ENCODE data around the gene MNX1. TPM values are rescaled to one million over a fixed set of nuclear protein-coding genes. Genes with fewer than 3 reads are reported as not detected.

Gene MNX1
- total and polyA plus RNA-seq, 4 donors, result 0.08 TPM; not detected in 3

DNA sequence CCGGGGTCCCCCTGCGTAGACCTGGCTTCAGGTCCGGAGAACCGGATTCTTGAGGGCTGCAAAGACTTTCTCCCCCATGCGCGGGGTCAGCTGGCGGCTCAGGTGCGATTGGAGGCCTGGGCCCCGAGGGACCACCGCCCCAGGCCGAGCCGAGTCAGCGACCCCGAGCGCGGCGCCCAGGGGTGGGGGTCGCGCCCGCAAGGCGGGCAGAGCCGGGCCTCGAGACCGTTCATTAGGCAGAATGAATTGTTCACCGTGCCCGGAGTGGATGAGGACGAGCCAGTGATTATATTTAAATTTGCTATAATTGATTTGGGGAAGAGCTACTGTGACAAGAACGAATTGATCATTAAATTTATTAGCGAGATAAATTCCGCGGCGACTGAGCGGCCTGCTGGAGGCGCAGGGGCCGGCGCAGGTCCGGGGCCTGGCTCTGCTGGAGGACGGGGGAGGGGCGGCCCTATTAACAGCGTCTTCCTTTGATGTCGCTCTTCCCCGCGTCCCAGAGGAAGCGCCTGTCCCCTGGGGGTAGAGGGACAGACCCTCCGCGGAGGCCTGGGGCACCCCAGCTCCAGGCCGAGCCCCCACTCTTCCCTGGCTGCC is 7.5 kb downstream of the MNX1 start:
- Histone ChIP-seq H3K4me3 (ENCODE audit: low read depth in 1 of 3, low read length in 3 of 3) (no peak overlapping the region), H3K36me3 (ENCODE audit: control insufficient read depth in 4 of 4, insufficient read depth in 3 of 4, low read depth in 1 of 4, low read length in 3 of 4) (no peaks in the 10 kb centered on the region), H3K4me1 (ENCODE audit: control insufficient read depth in 4 of 4, insufficient read depth in 4 of 4, low read length in 3 of 4) (peaks cover 9 to 32% (median 20%) of the 10 kb centered on the region in 4 donors), H3K9me3 (ENCODE audit: control insufficient read depth in 4 of 4, low read length in 3 of 4) (no peaks in the 10 kb centered on the region), H3K27ac (ENCODE audit: low read depth in 1 of 2, low read length in 2 of 2) (no peak overlapping the region), H3K9ac (ENCODE audit: low read depth in 1 of 2, low read length in 2 of 2) (no peak overlapping the region), H3K27me3 (ENCODE audit: control insufficient read depth in 4 of 4, insufficient read depth in 4 of 4, low read length in 3 of 4) (peaks cover 2 to 24% (median 16%) of the 10 kb centered on the region in 4 donors)
- no peak for TF ChIP-seq EGR1 (IDR thresholded peaks at IDR 0.05; ENCODE audit: low read depth in 2 of 2)
- TF ChIP-seq, protein P1, sequence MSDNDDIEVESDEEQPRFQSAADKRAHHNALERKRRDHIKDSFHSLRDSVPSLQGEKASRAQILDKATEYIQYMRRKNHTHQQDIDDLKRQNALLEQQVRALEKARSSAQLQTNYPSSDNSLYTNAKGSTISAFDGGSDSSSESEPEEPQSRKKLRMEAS (IDR thresholded peaks at IDR 0.05), result no peak
- no peak for TF ChIP-seq HNF4G (IDR thresholded peaks at IDR 0.05)
- no peak for TF ChIP-seq GABPA (IDR thresholded peaks at IDR 0.05 in 1 of 2, conservative IDR thresholded peaks at IDR 0.05 in 1 of 2)
- no peak for TF ChIP-seq RAD21 (IDR thresholded peaks at IDR 0.05)
- TF ChIP-seq, protein P2, sequence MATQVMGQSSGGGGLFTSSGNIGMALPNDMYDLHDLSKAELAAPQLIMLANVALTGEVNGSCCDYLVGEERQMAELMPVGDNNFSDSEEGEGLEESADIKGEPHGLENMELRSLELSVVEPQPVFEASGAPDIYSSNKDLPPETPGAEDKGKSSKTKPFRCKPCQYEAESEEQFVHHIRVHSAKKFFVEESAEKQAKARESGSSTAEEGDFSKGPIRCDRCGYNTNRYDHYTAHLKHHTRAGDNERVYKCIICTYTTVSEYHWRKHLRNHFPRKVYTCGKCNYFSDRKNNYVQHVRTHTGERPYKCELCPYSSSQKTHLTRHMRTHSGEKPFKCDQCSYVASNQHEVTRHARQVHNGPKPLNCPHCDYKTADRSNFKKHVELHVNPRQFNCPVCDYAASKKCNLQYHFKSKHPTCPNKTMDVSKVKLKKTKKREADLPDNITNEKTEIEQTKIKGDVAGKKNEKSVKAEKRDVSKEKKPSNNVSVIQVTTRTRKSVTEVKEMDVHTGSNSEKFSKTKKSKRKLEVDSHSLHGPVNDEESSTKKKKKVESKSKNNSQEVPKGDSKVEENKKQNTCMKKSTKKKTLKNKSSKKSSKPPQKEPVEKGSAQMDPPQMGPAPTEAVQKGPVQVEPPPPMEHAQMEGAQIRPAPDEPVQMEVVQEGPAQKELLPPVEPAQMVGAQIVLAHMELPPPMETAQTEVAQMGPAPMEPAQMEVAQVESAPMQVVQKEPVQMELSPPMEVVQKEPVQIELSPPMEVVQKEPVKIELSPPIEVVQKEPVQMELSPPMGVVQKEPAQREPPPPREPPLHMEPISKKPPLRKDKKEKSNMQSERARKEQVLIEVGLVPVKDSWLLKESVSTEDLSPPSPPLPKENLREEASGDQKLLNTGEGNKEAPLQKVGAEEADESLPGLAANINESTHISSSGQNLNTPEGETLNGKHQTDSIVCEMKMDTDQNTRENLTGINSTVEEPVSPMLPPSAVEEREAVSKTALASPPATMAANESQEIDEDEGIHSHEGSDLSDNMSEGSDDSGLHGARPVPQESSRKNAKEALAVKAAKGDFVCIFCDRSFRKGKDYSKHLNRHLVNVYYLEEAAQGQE (IDR thresholded peaks at IDR 0.05), result no peak
- 9% methylated on average over 47 of the region's 47 CpGs for WGBS
- no peak for DNase-seq (ENCODE audit: low spot score)

DNA sequence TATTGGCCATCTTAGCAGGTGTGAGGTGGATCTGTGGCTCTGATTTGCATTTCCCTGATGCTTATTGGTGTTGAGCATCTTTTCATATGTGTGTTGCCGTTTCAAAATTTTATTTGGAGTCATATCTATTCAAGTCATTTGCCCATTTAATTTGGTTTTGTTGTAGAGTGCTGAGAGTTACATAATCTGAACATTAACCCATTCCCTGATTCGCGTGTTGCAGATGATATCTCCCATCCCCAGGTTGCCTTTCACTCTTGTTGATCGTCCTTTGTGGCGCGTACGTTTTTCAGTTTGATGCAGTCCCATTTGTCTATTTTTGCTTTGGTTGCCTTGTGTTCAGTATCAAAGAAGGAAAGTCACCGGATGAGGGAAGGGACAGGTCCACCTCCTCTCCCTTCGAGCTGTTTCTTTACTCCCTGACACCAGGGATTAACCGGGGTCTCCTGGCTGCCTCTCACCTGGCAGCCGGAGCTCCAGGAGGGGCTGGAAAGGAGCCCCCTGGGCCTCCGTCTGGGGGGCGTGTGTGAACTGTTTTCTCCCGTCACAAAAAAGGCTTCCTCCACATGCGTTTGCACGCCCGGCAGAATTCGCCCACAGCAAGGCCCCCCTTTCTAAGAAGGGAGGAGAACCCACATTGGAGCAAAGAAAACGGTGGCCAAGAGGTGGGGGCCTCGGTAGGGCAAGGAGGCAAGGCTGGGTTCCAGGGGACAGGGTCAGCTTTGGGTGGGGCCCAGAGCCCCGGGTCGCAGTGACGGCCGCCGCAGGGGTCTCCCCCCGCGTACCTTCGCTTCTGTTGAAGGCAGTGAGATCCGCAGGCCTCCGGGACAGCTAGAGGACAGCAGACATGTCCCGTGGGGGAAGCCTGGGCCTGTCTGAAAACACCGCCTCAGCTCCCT is 8.3 kb downstream of the MNX1 start:
- 13% methylated on average over 32 of the region's 32 CpGs for WGBS
- no peak overlapping the region for H3K9ac ChIP-seq (ENCODE audit: low read depth in 1 of 2, low read length in 2 of 2)
- no peaks in the 10 kb centered on the region for H3K9me3 ChIP-seq (ENCODE audit: control insufficient read depth in 4 of 4, low read length in 3 of 4)
- peaks cover 9 to 32% (median 20%) of the 10 kb centered on the region in 4 donors for H3K4me1 ChIP-seq (ENCODE audit: control insufficient read depth in 4 of 4, insufficient read depth in 4 of 4, low read length in 3 of 4)
- no peak overlapping the region for H3K27ac ChIP-seq (ENCODE audit: low read depth in 1 of 2, low read length in 2 of 2)
- TF ChIP-seq NR2F2 (IDR thresholded peaks at IDR 0.05) (no peak), EGR1 (IDR thresholded peaks at IDR 0.05; ENCODE audit: low read depth in 2 of 2) (no peak), FOXA1 (IDR thresholded peaks at IDR 0.05) (no peak), JUND (IDR thresholded peaks at IDR 0.05) (no peak)
- TF ChIP-seq, protein P3, sequence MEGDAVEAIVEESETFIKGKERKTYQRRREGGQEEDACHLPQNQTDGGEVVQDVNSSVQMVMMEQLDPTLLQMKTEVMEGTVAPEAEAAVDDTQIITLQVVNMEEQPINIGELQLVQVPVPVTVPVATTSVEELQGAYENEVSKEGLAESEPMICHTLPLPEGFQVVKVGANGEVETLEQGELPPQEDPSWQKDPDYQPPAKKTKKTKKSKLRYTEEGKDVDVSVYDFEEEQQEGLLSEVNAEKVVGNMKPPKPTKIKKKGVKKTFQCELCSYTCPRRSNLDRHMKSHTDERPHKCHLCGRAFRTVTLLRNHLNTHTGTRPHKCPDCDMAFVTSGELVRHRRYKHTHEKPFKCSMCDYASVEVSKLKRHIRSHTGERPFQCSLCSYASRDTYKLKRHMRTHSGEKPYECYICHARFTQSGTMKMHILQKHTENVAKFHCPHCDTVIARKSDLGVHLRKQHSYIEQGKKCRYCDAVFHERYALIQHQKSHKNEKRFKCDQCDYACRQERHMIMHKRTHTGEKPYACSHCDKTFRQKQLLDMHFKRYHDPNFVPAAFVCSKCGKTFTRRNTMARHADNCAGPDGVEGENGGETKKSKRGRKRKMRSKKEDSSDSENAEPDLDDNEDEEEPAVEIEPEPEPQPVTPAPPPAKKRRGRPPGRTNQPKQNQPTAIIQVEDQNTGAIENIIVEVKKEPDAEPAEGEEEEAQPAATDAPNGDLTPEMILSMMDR (IDR thresholded peaks at IDR 0.05; ENCODE audit: low read depth, low read length, missing input control), result no peak
- TF ChIP-seq, protein P4, sequence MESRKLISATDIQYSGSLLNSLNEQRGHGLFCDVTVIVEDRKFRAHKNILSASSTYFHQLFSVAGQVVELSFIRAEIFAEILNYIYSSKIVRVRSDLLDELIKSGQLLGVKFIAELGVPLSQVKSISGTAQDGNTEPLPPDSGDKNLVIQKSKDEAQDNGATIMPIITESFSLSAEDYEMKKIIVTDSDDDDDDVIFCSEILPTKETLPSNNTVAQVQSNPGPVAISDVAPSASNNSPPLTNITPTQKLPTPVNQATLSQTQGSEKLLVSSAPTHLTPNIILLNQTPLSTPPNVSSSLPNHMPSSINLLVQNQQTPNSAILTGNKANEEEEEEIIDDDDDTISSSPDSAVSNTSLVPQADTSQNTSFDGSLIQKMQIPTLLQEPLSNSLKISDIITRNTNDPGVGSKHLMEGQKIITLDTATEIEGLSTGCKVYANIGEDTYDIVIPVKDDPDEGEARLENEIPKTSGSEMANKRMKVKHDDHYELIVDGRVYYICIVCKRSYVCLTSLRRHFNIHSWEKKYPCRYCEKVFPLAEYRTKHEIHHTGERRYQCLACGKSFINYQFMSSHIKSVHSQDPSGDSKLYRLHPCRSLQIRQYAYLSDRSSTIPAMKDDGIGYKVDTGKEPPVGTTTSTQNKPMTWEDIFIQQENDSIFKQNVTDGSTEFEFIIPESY (IDR thresholded peaks at IDR 0.05), result no peak
- H3K4me3 ChIP-seq (ENCODE audit: low read depth in 1 of 3, low read length in 3 of 3), result no peak overlapping the region
- DNase-seq (ENCODE audit: low spot score), result no peak
- H3K27me3 ChIP-seq (ENCODE audit: control insufficient read depth in 4 of 4, insufficient read depth in 4 of 4, low read length in 3 of 4), result peaks cover 2 to 24% (median 16%) of the 10 kb centered on the region in 4 donors
- no peaks in the 10 kb centered on the region for H3K36me3 ChIP-seq (ENCODE audit: control insufficient read depth in 4 of 4, insufficient read depth in 3 of 4, low read depth in 1 of 4, low read length in 3 of 4)

All from liver (tissue), 9 donors.